Measurements from ENCODE around the gene TDRD12.

Gene TDRD12

GRCh38 chr19:32800754-32801153 lies 81.2 kb downstream of the TDRD12 start:
- Histone ChIP-seq H3K9me3 (ENCODE audit: control insufficient read depth, low read length) (no peaks in the 10 kb centered on the region), H3K27ac (ENCODE audit: insufficient read depth, low read length, poor library complexity, severe bottlenecking) (no peak overlapping the region), H3K4me1 (ENCODE audit: control insufficient read depth, insufficient read depth, low read length, poor library complexity, severe bottlenecking) (peaks cover 7% of the 10 kb centered on the region), H3K4me3 (ENCODE audit: insufficient read depth, low read depth, low read length, poor library complexity, severe bottlenecking) (no peak overlapping the region), H3K36me3 (ENCODE audit: control insufficient read depth, insufficient read depth, low read length) (no peaks in the 10 kb centered on the region), H3K27me3 (replicated peaks; ENCODE audit: control insufficient read depth, insufficient read depth, low read length, poor library complexity, severe bottlenecking) (no peaks in the 10 kb centered on the region)
- no peak for DNase-seq

- Histone ChIP-seq H3K4me3 (ENCODE audit: insufficient read depth, low read depth, low read length, poor library complexity, severe bottlenecking) (no peak overlapping the region), H3K9me3 (ENCODE audit: control insufficient read depth, low read length) (no peaks in the 10 kb centered on the region), H3K4me1 (ENCODE audit: control insufficient read depth, insufficient read depth, low read length, poor library complexity, severe bottlenecking) (peaks cover 3% of the 10 kb centered on the region), H3K27me3 (replicated peaks; ENCODE audit: control insufficient read depth, insufficient read depth, low read length, poor library complexity, severe bottlenecking) (no peaks in the 10 kb centered on the region), H3K36me3 (ENCODE audit: control insufficient read depth, insufficient read depth, low read length) (no peaks in the 10 kb centered on the region), H3K27ac (ENCODE audit: insufficient read depth, low read length, poor library complexity, severe bottlenecking) (no peak overlapping the region)
- DNase-seq, result no peak
Observed at GRCh38 chr19:32802840-32803239, 83.3 kb downstream of the TDRD12 start.

DNA sequence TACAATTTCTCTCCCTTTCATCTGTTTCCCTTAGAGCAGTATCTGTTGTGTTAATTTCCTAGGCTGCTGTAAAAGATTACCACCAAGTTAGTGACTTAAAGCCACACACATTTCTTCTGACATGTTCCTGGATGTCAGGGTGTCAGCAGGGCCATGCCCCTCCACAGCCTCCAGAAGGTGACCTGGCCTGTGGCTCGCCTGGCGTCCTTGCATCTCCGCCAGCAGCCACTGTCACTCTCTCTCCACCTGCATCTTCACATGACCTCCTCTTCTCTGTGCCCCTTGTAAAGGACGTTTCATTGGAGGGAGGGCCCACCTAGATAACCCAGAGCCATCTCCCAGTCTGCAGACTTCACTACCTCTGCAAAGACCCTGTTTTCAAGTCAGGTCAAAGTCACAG lies 88.7 kb downstream of the TDRD12 start:
- no peaks in the 10 kb centered on the region for H3K9me3 ChIP-seq (ENCODE audit: control insufficient read depth, low read length)
- no peak overlapping the region for H3K27ac ChIP-seq (ENCODE audit: insufficient read depth, low read length, poor library complexity, severe bottlenecking)
- H3K27me3 ChIP-seq (replicated peaks; ENCODE audit: control insufficient read depth, insufficient read depth, low read length, poor library complexity, severe bottlenecking), result no peaks in the 10 kb centered on the region
- H3K4me1 ChIP-seq (ENCODE audit: control insufficient read depth, insufficient read depth, low read length, poor library complexity, severe bottlenecking), result peaks cover 5% of the 10 kb centered on the region
- no peaks in the 10 kb centered on the region for H3K36me3 ChIP-seq (ENCODE audit: control insufficient read depth, insufficient read depth, low read length)
- H3K4me3 ChIP-seq (ENCODE audit: insufficient read depth, low read depth, low read length, poor library complexity, severe bottlenecking), result no peak overlapping the region
- DNase-seq, result no peak

DNA sequence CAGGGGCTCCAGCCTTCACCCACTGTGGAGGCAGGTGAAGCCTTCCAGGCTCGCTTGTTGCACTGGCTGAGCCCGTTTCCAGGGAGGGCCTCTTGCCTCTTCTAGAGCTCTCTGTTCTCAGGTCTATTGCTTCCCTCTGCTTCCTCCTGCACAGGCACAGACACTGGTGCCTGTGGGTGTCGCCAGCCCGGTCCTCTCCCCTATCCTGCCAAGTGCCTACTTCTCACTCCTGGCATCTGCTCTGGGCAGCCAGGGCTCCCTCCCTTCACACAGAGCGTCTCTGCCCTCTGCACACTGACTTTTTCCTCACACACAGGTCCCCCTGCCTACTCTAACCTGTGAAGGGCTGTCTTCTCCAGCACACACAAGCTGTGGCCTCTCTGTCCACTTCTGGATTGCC lies 89.7 kb downstream of the TDRD12 start:
- peaks cover 5% of the 10 kb centered on the region for H3K4me1 ChIP-seq (ENCODE audit: control insufficient read depth, insufficient read depth, low read length, poor library complexity, severe bottlenecking)
- no peaks in the 10 kb centered on the region for H3K9me3 ChIP-seq (ENCODE audit: control insufficient read depth, low read length)
- no peaks in the 10 kb centered on the region for H3K27me3 ChIP-seq (replicated peaks; ENCODE audit: control insufficient read depth, insufficient read depth, low read length, poor library complexity, severe bottlenecking)
- H3K27ac ChIP-seq (ENCODE audit: insufficient read depth, low read length, poor library complexity, severe bottlenecking), result no peak overlapping the region
- H3K36me3 ChIP-seq (ENCODE audit: control insufficient read depth, insufficient read depth, low read length), result no peaks in the 10 kb centered on the region
- DNase-seq, result no peak
- no peak overlapping the region for H3K4me3 ChIP-seq (ENCODE audit: insufficient read depth, low read depth, low read length, poor library complexity, severe bottlenecking)

GRCh38 chr19:32809754-32810153 lies 90.2 kb downstream of the TDRD12 start:
- Histone ChIP-seq H3K27me3 (replicated peaks; ENCODE audit: control insufficient read depth, insufficient read depth, low read length, poor library complexity, severe bottlenecking) (no peaks in the 10 kb centered on the region), H3K4me1 (ENCODE audit: control insufficient read depth, insufficient read depth, low read length, poor library complexity, severe bottlenecking) (peaks cover 8% of the 10 kb centered on the region), H3K4me3 (ENCODE audit: insufficient read depth, low read depth, low read length, poor library complexity, severe bottlenecking) (no peak overlapping the region), H3K9me3 (ENCODE audit: control insufficient read depth, low read length) (no peaks in the 10 kb centered on the region), H3K36me3 (ENCODE audit: control insufficient read depth, insufficient read depth, low read length) (no peaks in the 10 kb centered on the region), H3K27ac (ENCODE audit: insufficient read depth, low read length, poor library complexity, severe bottlenecking) (no peak overlapping the region)
- DNase-seq, result no peak

DNA sequence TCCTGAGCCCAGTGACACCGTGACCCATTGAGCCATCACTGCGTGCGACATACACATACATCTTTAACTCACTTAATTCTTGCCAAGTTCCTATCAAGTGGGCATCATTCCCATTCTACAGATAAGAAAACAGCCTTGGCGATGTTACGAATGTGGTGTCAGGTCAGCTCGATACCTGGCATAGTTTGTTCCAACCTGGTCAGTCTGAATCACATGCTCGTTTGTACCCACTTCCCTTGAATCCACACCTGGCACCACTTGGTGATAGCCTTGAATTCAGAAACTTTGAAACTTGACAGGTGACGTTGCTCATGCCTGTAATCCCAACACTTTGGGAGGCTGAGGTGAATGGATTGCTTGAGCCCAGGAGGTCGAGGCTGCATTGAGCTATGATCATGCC lies 90.9 kb downstream of the TDRD12 start:
- no peak overlapping the region for H3K27ac ChIP-seq (ENCODE audit: insufficient read depth, low read length, poor library complexity, severe bottlenecking)
- no peak for DNase-seq
- H3K4me1 ChIP-seq (ENCODE audit: control insufficient read depth, insufficient read depth, low read length, poor library complexity, severe bottlenecking), result peaks cover 8% of the 10 kb centered on the region
- no peaks in the 10 kb centered on the region for H3K9me3 ChIP-seq (ENCODE audit: control insufficient read depth, low read length)
- no peaks in the 10 kb centered on the region for H3K36me3 ChIP-seq (ENCODE audit: control insufficient read depth, insufficient read depth, low read length)
- no peaks in the 10 kb centered on the region for H3K27me3 ChIP-seq (replicated peaks; ENCODE audit: control insufficient read depth, insufficient read depth, low read length, poor library complexity, severe bottlenecking)
- H3K4me3 ChIP-seq (ENCODE audit: insufficient read depth, low read depth, low read length, poor library complexity, severe bottlenecking), result no peak overlapping the region

DNA sequence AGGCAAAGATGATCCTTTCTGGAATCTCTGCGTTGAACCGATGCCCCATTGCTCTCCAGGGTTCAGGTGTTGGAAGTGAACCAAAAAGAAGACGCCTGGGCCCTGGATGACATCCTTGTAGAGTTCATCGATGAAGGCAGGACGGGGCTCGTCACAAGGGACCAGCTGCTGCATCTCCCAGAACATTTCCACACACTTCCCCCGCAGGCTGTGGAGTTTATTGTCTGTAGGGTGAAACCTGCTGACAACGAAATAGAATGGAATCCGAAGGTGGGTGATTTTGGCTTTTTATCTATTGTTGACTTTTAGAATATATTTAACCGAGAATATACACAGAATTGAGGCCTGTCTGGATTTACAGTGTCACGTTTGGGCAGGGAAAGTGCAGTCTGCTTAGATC lies 91.6 kb downstream of the TDRD12 start:
- no peak for DNase-seq
- Histone ChIP-seq H3K36me3 (ENCODE audit: control insufficient read depth, insufficient read depth, low read length) (no peaks in the 10 kb centered on the region), H3K4me1 (ENCODE audit: control insufficient read depth, insufficient read depth, low read length, poor library complexity, severe bottlenecking) (peaks cover 8% of the 10 kb centered on the region), H3K4me3 (ENCODE audit: insufficient read depth, low read depth, low read length, poor library complexity, severe bottlenecking) (no peak overlapping the region), H3K27ac (ENCODE audit: insufficient read depth, low read length, poor library complexity, severe bottlenecking) (no peak overlapping the region), H3K9me3 (ENCODE audit: control insufficient read depth, low read length) (no peaks in the 10 kb centered on the region), H3K27me3 (replicated peaks; ENCODE audit: control insufficient read depth, insufficient read depth, low read length, poor library complexity, severe bottlenecking) (no peaks in the 10 kb centered on the region)

GRCh38 chr19:32812036-32812435 lies 92.5 kb downstream of the TDRD12 start:
- Histone ChIP-seq H3K27ac (ENCODE audit: insufficient read depth, low read length, poor library complexity, severe bottlenecking) (no peak overlapping the region), H3K27me3 (replicated peaks; ENCODE audit: control insufficient read depth, insufficient read depth, low read length, poor library complexity, severe bottlenecking) (no peaks in the 10 kb centered on the region)
- no peak for DNase-seq

DNA sequence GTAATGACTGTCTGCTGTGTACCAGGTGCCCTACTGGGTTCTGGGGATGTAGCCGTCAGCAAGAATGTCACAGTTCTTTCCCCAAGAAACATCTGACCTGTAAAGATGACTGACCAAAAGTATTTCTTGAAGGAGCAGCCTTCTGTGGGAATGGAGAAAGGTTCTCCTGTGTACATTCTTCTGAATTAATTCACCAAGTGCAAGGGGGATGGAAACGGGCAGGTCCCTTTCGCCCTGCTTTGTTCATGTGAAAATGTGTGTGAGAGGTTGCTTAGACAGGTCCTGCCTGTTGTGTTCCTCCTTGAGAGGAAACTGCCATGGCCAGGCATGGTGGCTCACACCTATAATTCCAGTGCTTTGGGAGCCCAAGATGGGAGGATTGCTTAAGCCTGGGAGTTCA lies 93.0 kb downstream of the TDRD12 start:
- Histone ChIP-seq H3K4me3 (ENCODE audit: insufficient read depth, low read depth, low read length, poor library complexity, severe bottlenecking) (no peak overlapping the region), H3K27ac (ENCODE audit: insufficient read depth, low read length, poor library complexity, severe bottlenecking) (no peak overlapping the region), H3K27me3 (replicated peaks; ENCODE audit: control insufficient read depth, insufficient read depth, low read length, poor library complexity, severe bottlenecking) (no peaks in the 10 kb centered on the region), H3K9me3 (ENCODE audit: control insufficient read depth, low read length) (no peaks in the 10 kb centered on the region), H3K4me1 (ENCODE audit: control insufficient read depth, insufficient read depth, low read length, poor library complexity, severe bottlenecking) (peaks cover 8% of the 10 kb centered on the region), H3K36me3 (ENCODE audit: control insufficient read depth, insufficient read depth, low read length) (no peaks in the 10 kb centered on the region)
- DNase-seq, result no peak

More at GRCh38 chr19:32812036-32812435, 92.5 kb downstream of the TDRD12 start:
- Histone ChIP-seq H3K36me3 (ENCODE audit: control insufficient read depth, insufficient read depth, low read length) (no peaks in the 10 kb centered on the region), H3K4me1 (ENCODE audit: control insufficient read depth, insufficient read depth, low read length, poor library complexity, severe bottlenecking) (peaks cover 8% of the 10 kb centered on the region), H3K9me3 (ENCODE audit: control insufficient read depth, low read length) (no peaks in the 10 kb centered on the region), H3K4me3 (ENCODE audit: insufficient read depth, low read depth, low read length, poor library complexity, severe bottlenecking) (no peak overlapping the region)

- no peak for DNase-seq
- H3K36me3 ChIP-seq (ENCODE audit: control insufficient read depth, insufficient read depth, low read length), result no peaks in the 10 kb centered on the region
- no peaks in the 10 kb centered on the region for H3K9me3 ChIP-seq (ENCODE audit: control insufficient read depth, low read length)
- no peaks in the 10 kb centered on the region for H3K27me3 ChIP-seq (replicated peaks; ENCODE audit: control insufficient read depth, insufficient read depth, low read length, poor library complexity, severe bottlenecking)
- H3K27ac ChIP-seq (ENCODE audit: insufficient read depth, low read length, poor library complexity, severe bottlenecking), result no peak overlapping the region
- H3K4me1 ChIP-seq (ENCODE audit: control insufficient read depth, insufficient read depth, low read length, poor library complexity, severe bottlenecking), result peaks cover 8% of the 10 kb centered on the region
- no peak overlapping the region for H3K4me3 ChIP-seq (ENCODE audit: insufficient read depth, low read depth, low read length, poor library complexity, severe bottlenecking)
Observed at GRCh38 chr19:32813862-32814425, 94.4 kb downstream of the TDRD12 start.
